Nephron progenitor cell (in vitro differentiated cells): ENCODE data around the gene KCTD17.

ENCODE experiments used
- DNase-seq: peaks from one replicate; pipeline ENCODE4 v3.0.0; 2021
- H3K27ac Mint-ChIP-seq: 2 replicates; pipeline ENCODE4 v1.8.0; 2021; ENCODE audit warnings: mild to moderate bottlenecking, moderate library complexity, mixed read lengths
- H3K27me3 Mint-ChIP-seq: 2 replicates; pipeline ENCODE4 v1.8.0; 2021; ENCODE audit warnings: mild to moderate bottlenecking, low read depth, mixed read lengths; ENCODE audit not compliant: poor library complexity
- H3K36me3 Mint-ChIP-seq: 2 replicates; pipeline ENCODE4 v1.8.0; 2021; ENCODE audit warnings: low read depth, mixed read lengths
- H3K4me1 Mint-ChIP-seq: 2 replicates; pipeline ENCODE4 v1.8.0; 2021; ENCODE audit warnings: mixed read lengths
- H3K4me3 Mint-ChIP-seq: 2 replicates; pipeline ENCODE4 v1.8.0; 2021; ENCODE audit warnings: mild to moderate bottlenecking, moderate library complexity, mixed read lengths
- H3K9me3 Mint-ChIP-seq: 2 replicates; pipeline ENCODE4 v1.8.0; 2021; ENCODE audit warnings: mild to moderate bottlenecking, moderate library complexity, mixed read lengths
- TF ChIP-seq, protein P1 (sequence below): fragments of 200-600 bp; sonication (generic); IDR thresholded peaks from 2 replicates; pipeline ENCODE4 v1.5.0; 2021; ENCODE audit warnings: antibody characterized with exemption

The KCTD17 gene

GRCh38 chr22:37065961-37066360, 14.4 kb downstream of the KCTD17 start:
- H3K4me3 Mint-ChIP-seq: no peak overlapping the region
- peaks cover 4% of the 10 kb centered on the region for H3K27me3 Mint-ChIP-seq
- H3K27ac Mint-ChIP-seq: no peak overlapping the region
- H3K36me3 Mint-ChIP-seq: no peaks in the 10 kb centered on the region
- H3K9me3 Mint-ChIP-seq: no peaks in the 10 kb centered on the region
- no peaks in the 10 kb centered on the region for H3K4me1 Mint-ChIP-seq
- no peak for DNase-seq
- TF ChIP-seq, protein P1, sequence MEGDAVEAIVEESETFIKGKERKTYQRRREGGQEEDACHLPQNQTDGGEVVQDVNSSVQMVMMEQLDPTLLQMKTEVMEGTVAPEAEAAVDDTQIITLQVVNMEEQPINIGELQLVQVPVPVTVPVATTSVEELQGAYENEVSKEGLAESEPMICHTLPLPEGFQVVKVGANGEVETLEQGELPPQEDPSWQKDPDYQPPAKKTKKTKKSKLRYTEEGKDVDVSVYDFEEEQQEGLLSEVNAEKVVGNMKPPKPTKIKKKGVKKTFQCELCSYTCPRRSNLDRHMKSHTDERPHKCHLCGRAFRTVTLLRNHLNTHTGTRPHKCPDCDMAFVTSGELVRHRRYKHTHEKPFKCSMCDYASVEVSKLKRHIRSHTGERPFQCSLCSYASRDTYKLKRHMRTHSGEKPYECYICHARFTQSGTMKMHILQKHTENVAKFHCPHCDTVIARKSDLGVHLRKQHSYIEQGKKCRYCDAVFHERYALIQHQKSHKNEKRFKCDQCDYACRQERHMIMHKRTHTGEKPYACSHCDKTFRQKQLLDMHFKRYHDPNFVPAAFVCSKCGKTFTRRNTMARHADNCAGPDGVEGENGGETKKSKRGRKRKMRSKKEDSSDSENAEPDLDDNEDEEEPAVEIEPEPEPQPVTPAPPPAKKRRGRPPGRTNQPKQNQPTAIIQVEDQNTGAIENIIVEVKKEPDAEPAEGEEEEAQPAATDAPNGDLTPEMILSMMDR: no peak

- H3K4me3 Mint-ChIP-seq: no peak overlapping the region
- TF ChIP-seq, protein P1: no peak
- no peaks in the 10 kb centered on the region for H3K9me3 Mint-ChIP-seq
- no peak for DNase-seq
- H3K4me1 Mint-ChIP-seq: no peaks in the 10 kb centered on the region
- no peaks in the 10 kb centered on the region for H3K36me3 Mint-ChIP-seq
- H3K27me3 Mint-ChIP-seq: peaks cover 4% of the 10 kb centered on the region
- no peak overlapping the region for H3K27ac Mint-ChIP-seq
Measured at GRCh38 chr22:37067428-37067827, 15.9 kb downstream of the KCTD17 start.

DNA sequence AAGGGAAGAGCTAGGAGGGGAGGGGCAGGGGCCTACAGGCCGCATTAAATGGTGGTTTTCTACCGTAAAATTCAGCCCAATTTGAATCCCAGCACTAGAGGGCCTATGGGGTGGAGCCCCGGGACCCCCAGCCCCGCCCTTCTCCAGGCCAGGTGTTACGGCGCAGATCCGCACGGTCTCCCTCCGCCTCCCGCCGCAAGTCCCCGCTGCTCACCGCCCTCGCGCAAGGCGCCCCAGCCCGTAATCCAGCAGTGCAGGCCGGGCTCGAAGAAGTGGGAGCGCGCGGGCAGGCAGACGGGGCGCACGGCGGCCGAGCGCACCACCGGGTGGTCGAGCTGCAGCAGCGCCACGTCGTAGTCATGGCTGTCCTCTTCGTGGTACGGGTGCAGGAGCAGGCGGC, 17.3 kb downstream of the KCTD17 start:
- peak; percentile 64 for DNase-seq
- no peak overlapping the region for H3K4me3 Mint-ChIP-seq
- H3K9me3 Mint-ChIP-seq: no peaks in the 10 kb centered on the region
- peaks cover 4% of the 10 kb centered on the region for H3K27me3 Mint-ChIP-seq
- H3K27ac Mint-ChIP-seq: no peak overlapping the region
- no peaks in the 10 kb centered on the region for H3K4me1 Mint-ChIP-seq
- H3K36me3 Mint-ChIP-seq: no peaks in the 10 kb centered on the region
- TF ChIP-seq, protein P1: no peak

- H3K36me3 Mint-ChIP-seq: no peaks in the 10 kb centered on the region
- TF ChIP-seq, protein P1: no peak
- H3K4me3 Mint-ChIP-seq: no peak overlapping the region
- no peak for DNase-seq
- H3K9me3 Mint-ChIP-seq: no peaks in the 10 kb centered on the region
- no peak overlapping the region for H3K27ac Mint-ChIP-seq
- peaks cover 4% of the 10 kb centered on the region for H3K27me3 Mint-ChIP-seq
- no peaks in the 10 kb centered on the region for H3K4me1 Mint-ChIP-seq
Measured at GRCh38 chr22:37069319-37069718, 17.8 kb downstream of the KCTD17 start.

DNA sequence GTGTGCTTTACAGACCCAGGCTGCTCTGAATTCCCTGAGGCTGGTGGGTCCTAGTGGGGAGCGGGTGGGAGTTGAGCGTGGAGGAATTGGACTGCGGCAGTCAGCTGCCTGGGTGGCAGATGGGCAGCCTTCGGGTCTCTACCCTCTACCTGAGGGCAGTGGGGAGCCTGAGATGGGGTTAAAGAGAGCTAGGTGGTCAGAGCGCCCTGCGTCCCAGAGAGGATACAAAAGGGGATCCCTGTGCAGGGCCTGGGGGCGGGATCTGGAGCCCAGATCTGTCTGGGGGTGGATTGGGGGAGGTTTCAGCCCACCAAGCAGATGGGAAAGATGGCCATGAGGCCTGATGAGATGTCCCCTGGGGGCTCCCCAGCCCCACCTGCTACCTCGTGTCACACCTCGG, 18.2 kb downstream of the KCTD17 start:
- H3K27ac Mint-ChIP-seq: no peak overlapping the region
- H3K9me3 Mint-ChIP-seq: no peaks in the 10 kb centered on the region
- no peaks in the 10 kb centered on the region for H3K4me1 Mint-ChIP-seq
- TF ChIP-seq, protein P1: no peak
- H3K27me3 Mint-ChIP-seq: peaks cover 2% of the 10 kb centered on the region
- no peak overlapping the region for H3K4me3 Mint-ChIP-seq
- no peaks in the 10 kb centered on the region for H3K36me3 Mint-ChIP-seq
- DNase-seq: no peak

- Mint-ChIP-seq H3K27ac (no peak overlapping the region), H3K36me3 (no peaks in the 10 kb centered on the region), H3K4me3 (no peak overlapping the region), H3K27me3 (no peaks in the 10 kb centered on the region), H3K9me3 (no peaks in the 10 kb centered on the region), H3K4me1 (no peaks in the 10 kb centered on the region)
- no peak for DNase-seq
- TF ChIP-seq, protein P1: no peak
Measured at GRCh38 chr22:37070334-37070733, 18.8 kb downstream of the KCTD17 start.
